WTC11 (cell line): ENCODE results near the gene COL16A1.

ENCODE experiments used
- FOXP1 ChIP-seq: sonication (generic); formaldehyde crosslinking; IDR thresholded peaks from 2 replicates; pipeline ENCODE4 v1.8.0; 2022; ENCODE audit warnings: missing genetic modification reagents, mild to moderate bottlenecking, moderate library complexity, borderline replicate concordance
- NFE2L1 ChIP-seq: sonication (generic); formaldehyde crosslinking; IDR thresholded peaks from 2 replicates; pipeline ENCODE4 v1.8.1; 2023; ENCODE audit warnings: missing genetic modification reagents
- OVOL2 ChIP-seq: fragments of 250-450 bp; sonication (Bioruptor Pico); IDR thresholded peaks from 2 replicates; pipeline ENCODE4 v1.9.0; 2021; ENCODE audit warnings: mild to moderate bottlenecking, borderline replicate concordance
- TEAD4 ChIP-seq: sonication (generic); formaldehyde crosslinking; IDR thresholded peaks from 2 replicates; pipeline ENCODE4 v1.8.0; 2022; ENCODE audit warnings: mild to moderate bottlenecking, missing genetic modification reagents
- ZNF121 ChIP-seq: sonication (generic); formaldehyde crosslinking; IDR thresholded peaks from 2 replicates; pipeline ENCODE4 v1.8.0; 2023; ENCODE audit warnings: missing genetic modification reagents
- TF ChIP-seq, protein P1 (sequence below): fragments of 200-600 bp; IDR thresholded peaks from 2 replicates; pipeline ENCODE4 v1.8.0; 2022; ENCODE audit warnings: antibody characterized with exemption
- TF ChIP-seq, protein P2 (sequence below): sonication (generic); formaldehyde crosslinking; IDR thresholded peaks from 2 replicates; pipeline ENCODE4 v1.8.0; 2022; ENCODE audit warnings: mild to moderate bottlenecking, missing genetic modification reagents
- TF ChIP-seq, protein P3 (sequence below): sonication (generic); formaldehyde crosslinking; IDR thresholded peaks from 2 replicates; pipeline ENCODE4 v1.8.1; 2022; ENCODE audit warnings: mild to moderate bottlenecking, moderate library complexity, missing genetic modification reagents
- TF ChIP-seq, protein P4 (sequence below): sonication (generic); formaldehyde crosslinking; IDR thresholded peaks from 2 replicates; pipeline ENCODE4 v1.8.1; 2023; ENCODE audit warnings: mild to moderate bottlenecking, missing genetic modification reagents, moderate library complexity
- TF ChIP-seq, protein P5 (sequence below): sonication (generic); formaldehyde crosslinking; IDR thresholded peaks from 2 replicates; pipeline ENCODE4 v1.8.0; 2022; ENCODE audit warnings: mild to moderate bottlenecking, missing genetic modification reagents
- TF ChIP-seq, protein P6 (sequence below): fragments of 250-450 bp; sonication (Bioruptor Pico); IDR thresholded peaks from 2 replicates; pipeline ENCODE4 v1.9.0; 2021; ENCODE audit warnings: mild to moderate bottlenecking, borderline replicate concordance
- TF ChIP-seq, protein P7 (sequence below): fragments of 250-450 bp; sonication (Bioruptor Pico); IDR thresholded peaks from 2 replicates; pipeline ENCODE4 v2.1.2; 2022; ENCODE audit warnings: mild to moderate bottlenecking, moderate library complexity
- TF ChIP-seq, protein P8 (sequence below): sonication (generic); formaldehyde crosslinking; IDR thresholded peaks from 2 replicates; pipeline ENCODE4 v1.8.0; 2022; ENCODE audit warnings: mild to moderate bottlenecking, missing genetic modification reagents

DNA sequence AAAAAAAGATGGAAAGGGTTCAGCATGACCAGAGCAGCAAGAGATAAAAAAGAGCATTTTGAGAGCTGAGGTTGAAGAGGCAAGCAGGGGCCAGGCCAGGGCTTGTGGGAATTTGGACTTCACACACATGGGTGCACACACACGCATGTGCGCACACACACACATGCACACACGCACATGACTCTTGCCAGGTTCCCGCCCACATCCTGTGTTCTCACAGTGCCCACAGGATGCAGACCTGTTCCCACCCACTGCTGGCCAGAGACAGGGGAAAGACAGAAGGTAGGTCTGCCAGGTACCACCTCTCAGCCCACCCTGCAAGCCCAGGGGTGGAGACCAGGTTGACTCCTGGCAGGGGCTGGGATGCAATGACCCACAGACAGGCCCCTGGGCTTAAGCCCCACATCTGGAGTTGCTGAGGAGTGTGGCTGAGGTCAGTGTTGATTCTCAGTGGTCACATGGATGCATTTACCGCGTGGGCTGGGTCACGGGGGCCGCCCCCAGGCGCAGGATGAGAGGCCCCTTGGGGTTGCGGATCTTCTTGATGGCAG lies 4.4 kb downstream of the COL16A1 start:
- TF ChIP-seq, protein P1, sequence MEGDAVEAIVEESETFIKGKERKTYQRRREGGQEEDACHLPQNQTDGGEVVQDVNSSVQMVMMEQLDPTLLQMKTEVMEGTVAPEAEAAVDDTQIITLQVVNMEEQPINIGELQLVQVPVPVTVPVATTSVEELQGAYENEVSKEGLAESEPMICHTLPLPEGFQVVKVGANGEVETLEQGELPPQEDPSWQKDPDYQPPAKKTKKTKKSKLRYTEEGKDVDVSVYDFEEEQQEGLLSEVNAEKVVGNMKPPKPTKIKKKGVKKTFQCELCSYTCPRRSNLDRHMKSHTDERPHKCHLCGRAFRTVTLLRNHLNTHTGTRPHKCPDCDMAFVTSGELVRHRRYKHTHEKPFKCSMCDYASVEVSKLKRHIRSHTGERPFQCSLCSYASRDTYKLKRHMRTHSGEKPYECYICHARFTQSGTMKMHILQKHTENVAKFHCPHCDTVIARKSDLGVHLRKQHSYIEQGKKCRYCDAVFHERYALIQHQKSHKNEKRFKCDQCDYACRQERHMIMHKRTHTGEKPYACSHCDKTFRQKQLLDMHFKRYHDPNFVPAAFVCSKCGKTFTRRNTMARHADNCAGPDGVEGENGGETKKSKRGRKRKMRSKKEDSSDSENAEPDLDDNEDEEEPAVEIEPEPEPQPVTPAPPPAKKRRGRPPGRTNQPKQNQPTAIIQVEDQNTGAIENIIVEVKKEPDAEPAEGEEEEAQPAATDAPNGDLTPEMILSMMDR = no peak
- TF ChIP-seq, protein P2, sequence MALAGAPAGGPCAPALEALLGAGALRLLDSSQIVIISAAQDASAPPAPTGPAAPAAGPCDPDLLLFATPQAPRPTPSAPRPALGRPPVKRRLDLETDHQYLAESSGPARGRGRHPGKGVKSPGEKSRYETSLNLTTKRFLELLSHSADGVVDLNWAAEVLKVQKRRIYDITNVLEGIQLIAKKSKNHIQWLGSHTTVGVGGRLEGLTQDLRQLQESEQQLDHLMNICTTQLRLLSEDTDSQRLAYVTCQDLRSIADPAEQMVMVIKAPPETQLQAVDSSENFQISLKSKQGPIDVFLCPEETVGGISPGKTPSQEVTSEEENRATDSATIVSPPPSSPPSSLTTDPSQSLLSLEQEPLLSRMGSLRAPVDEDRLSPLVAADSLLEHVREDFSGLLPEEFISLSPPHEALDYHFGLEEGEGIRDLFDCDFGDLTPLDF (CRISPR knock-in tag) = no peak
- TF ChIP-seq, protein P3, sequence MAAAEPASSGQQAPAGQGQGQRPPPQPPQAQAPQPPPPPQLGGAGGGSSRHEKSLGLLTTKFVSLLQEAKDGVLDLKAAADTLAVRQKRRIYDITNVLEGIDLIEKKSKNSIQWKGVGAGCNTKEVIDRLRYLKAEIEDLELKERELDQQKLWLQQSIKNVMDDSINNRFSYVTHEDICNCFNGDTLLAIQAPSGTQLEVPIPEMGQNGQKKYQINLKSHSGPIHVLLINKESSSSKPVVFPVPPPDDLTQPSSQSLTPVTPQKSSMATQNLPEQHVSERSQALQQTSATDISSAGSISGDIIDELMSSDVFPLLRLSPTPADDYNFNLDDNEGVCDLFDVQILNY (CRISPR knock-in tag) = no peak
- TF ChIP-seq ZNF121 = no peak
- TF ChIP-seq, protein P4, sequence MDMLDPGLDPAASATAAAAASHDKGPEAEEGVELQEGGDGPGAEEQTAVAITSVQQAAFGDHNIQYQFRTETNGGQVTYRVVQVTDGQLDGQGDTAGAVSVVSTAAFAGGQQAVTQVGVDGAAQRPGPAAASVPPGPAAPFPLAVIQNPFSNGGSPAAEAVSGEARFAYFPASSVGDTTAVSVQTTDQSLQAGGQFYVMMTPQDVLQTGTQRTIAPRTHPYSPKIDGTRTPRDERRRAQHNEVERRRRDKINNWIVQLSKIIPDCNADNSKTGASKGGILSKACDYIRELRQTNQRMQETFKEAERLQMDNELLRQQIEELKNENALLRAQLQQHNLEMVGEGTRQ = no peak
- no peak for TF ChIP-seq FOXP1
- no peak for TF ChIP-seq NFE2L1 (CRISPR knock-in tag)
- TF ChIP-seq OVOL2 = no peak
- TF ChIP-seq, protein P5, sequence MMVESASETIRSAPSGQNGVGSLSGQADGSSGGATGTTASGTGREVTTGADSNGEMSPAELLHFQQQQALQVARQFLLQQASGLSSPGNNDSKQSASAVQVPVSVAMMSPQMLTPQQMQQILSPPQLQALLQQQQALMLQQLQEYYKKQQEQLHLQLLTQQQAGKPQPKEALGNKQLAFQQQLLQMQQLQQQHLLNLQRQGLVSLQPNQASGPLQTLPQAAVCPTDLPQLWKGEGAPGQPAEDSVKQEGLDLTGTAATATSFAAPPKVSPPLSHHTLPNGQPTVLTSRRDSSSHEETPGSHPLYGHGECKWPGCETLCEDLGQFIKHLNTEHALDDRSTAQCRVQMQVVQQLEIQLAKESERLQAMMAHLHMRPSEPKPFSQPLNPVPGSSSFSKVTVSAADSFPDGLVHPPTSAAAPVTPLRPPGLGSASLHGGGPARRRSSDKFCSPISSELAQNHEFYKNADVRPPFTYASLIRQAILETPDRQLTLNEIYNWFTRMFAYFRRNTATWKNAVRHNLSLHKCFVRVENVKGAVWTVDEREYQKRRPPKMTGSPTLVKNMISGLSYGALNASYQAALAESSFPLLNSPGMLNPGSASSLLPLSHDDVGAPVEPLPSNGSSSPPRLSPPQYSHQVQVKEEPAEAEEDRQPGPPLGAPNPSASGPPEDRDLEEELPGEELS = no peak
- TF ChIP-seq, protein P6, sequence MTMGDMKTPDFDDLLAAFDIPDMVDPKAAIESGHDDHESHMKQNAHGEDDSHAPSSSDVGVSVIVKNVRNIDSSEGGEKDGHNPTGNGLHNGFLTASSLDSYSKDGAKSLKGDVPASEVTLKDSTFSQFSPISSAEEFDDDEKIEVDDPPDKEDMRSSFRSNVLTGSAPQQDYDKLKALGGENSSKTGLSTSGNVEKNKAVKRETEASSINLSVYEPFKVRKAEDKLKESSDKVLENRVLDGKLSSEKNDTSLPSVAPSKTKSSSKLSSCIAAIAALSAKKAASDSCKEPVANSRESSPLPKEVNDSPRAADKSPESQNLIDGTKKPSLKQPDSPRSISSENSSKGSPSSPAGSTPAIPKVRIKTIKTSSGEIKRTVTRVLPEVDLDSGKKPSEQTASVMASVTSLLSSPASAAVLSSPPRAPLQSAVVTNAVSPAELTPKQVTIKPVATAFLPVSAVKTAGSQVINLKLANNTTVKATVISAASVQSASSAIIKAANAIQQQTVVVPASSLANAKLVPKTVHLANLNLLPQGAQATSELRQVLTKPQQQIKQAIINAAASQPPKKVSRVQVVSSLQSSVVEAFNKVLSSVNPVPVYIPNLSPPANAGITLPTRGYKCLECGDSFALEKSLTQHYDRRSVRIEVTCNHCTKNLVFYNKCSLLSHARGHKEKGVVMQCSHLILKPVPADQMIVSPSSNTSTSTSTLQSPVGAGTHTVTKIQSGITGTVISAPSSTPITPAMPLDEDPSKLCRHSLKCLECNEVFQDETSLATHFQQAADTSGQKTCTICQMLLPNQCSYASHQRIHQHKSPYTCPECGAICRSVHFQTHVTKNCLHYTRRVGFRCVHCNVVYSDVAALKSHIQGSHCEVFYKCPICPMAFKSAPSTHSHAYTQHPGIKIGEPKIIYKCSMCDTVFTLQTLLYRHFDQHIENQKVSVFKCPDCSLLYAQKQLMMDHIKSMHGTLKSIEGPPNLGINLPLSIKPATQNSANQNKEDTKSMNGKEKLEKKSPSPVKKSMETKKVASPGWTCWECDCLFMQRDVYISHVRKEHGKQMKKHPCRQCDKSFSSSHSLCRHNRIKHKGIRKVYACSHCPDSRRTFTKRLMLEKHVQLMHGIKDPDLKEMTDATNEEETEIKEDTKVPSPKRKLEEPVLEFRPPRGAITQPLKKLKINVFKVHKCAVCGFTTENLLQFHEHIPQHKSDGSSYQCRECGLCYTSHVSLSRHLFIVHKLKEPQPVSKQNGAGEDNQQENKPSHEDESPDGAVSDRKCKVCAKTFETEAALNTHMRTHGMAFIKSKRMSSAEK (CRISPR knock-in tag) = no peak
- TF ChIP-seq TEAD4 (CRISPR knock-in tag) = no peak
- TF ChIP-seq, protein P7, sequence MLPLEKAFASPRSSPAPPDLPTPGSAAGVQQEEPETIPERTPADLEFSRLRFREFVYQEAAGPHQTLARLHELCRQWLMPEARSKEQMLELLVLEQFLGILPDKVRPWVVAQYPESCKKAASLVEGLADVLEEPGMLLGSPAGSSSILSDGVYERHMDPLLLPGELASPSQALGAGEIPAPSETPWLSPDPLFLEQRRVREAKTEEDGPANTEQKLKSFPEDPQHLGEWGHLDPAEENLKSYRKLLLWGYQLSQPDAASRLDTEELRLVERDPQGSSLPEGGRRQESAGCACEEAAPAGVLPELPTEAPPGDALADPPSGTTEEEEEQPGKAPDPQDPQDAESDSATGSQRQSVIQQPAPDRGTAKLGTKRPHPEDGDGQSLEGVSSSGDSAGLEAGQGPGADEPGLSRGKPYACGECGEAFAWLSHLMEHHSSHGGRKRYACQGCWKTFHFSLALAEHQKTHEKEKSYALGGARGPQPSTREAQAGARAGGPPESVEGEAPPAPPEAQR (CRISPR knock-in tag) = no peak
- TF ChIP-seq, protein P8, sequence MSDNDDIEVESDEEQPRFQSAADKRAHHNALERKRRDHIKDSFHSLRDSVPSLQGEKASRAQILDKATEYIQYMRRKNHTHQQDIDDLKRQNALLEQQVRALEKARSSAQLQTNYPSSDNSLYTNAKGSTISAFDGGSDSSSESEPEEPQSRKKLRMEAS (CRISPR knock-in tag) = no peak
